Islet precursor cell (in vitro differentiated cells): ENCODE results near the gene TNPO3.
"Not testable (repeated sequence)": the region's sequence is repeated elsewhere in the genome, so short reads cannot be mapped to it uniquely, and the experiment has no call there.

ENCODE experiments used
- DNase-seq: peaks from one replicate; pipeline ENCODE4 v3.0.0-alpha.2; 2018

The TNPO3 gene

GRCh38 chr7:129069021-129069420, 14.1 kb upstream of the TNPO3 start:
- no peak for DNase-seq

GRCh38 chr7:129067943-129068548, 13.1 kb upstream of the TNPO3 start:
- DNase-seq: no peak

- not testable (repeated sequence) for DNase-seq
Measured at GRCh38 chr7:129067132-129067561, 12.2 kb upstream of the TNPO3 start.

- DNase-seq: peak; percentile 88
Measured at GRCh38 chr7:129066290-129067131, 11.6 kb upstream of the TNPO3 start.

GRCh38 chr7:129055861-129056464, 1.1 kb upstream of the TNPO3 start:
- no peak for DNase-seq

GRCh38 chr7:129055294-129055816, 444 bp upstream of the TNPO3 start:
- no peak for DNase-seq

- DNase-seq: no peak
Measured at GRCh38 chr7:129053938-129054437, 923 bp downstream of the TNPO3 start.

- no peak for DNase-seq
Measured at GRCh38 chr7:129052441-129052840, 2.5 kb downstream of the TNPO3 start.

GRCh38 chr7:129051459-129051858, 3.5 kb downstream of the TNPO3 start:
- DNase-seq: not testable (repeated sequence)

GRCh38 chr7:129047761-129048160, 7.2 kb downstream of the TNPO3 start:
- DNase-seq: peak; percentile 70

GRCh38 chr7:129045682-129046081, 9.2 kb downstream of the TNPO3 start:
- no peak for DNase-seq

GRCh38 chr7:129043012-129043411, 11.9 kb downstream of the TNPO3 start:
- DNase-seq: no peak

GRCh38 chr7:129041142-129042085, 13.5 kb downstream of the TNPO3 start:
- DNase-seq: no peak

- not testable (repeated sequence) for DNase-seq
Measured at GRCh38 chr7:129038468-129038867, 16.4 kb downstream of the TNPO3 start.

GRCh38 chr7:129037585-129037984, 17.3 kb downstream of the TNPO3 start:
- no peak for DNase-seq

- DNase-seq: no peak
Measured at GRCh38 chr7:129032017-129032416, 22.9 kb downstream of the TNPO3 start.

GRCh38 chr7:129030440-129030839, 24.5 kb downstream of the TNPO3 start:
- DNase-seq: no peak

- no peak for DNase-seq
Measured at GRCh38 chr7:129024125-129024524, 30.8 kb downstream of the TNPO3 start.

GRCh38 chr7:129021656-129022055, 33.3 kb downstream of the TNPO3 start:
- no peak for DNase-seq

- DNase-seq: no peak
Measured at GRCh38 chr7:129017933-129018538, 36.9 kb downstream of the TNPO3 start.

GRCh38 chr7:129017264-129017663, 37.6 kb downstream of the TNPO3 start:
- DNase-seq: no peak
